GM23248 (cell line): Measurements from ENCODE around the gene PPP2R2B.

Experiments used
- EZH2 ChIP-seq: fragments of 200-600 bp; sonication (generic); IDR thresholded peaks from 2 replicates; pipeline ENCODE4 v1.6.1; 2018; ENCODE audit warnings: antibody characterized with exemption, mild to moderate bottlenecking; ENCODE audit not compliant: insufficient read depth, poor library complexity, severe bottlenecking
- EZH2phosphoT487 ChIP-seq: fragments of 200-600 bp; sonication (generic); IDR thresholded peaks from 2 replicates; pipeline ENCODE4 v1.6.1; 2018; ENCODE audit warnings: antibody characterized with exemption, moderate library complexity, mild to moderate bottlenecking, low read depth; ENCODE audit not compliant: insufficient read depth

GRCh38 chr5:146716636-146717035 is 161.9 kb downstream of the PPP2R2B start:
- TF ChIP-seq EZH2 (no peak), EZH2phosphoT487 (no peak)
